GM18867 (cell line): ENCODE measurements around the gene MATR3.
"Not testable (repeated sequence)": the region's sequence is repeated elsewhere in the genome, so short reads cannot be mapped to it uniquely, and the experiment has no call there.

Experiments
- ATAC-seq: cut with Tn5 transposase; IDR thresholded peaks from one replicate; pipeline ENCODE4 v1.9.1; 2021; ENCODE audit warnings: mild to moderate bottlenecking, moderate library complexity; ENCODE audit not compliant: unreplicated experiment

MATR3 gene

DNA sequence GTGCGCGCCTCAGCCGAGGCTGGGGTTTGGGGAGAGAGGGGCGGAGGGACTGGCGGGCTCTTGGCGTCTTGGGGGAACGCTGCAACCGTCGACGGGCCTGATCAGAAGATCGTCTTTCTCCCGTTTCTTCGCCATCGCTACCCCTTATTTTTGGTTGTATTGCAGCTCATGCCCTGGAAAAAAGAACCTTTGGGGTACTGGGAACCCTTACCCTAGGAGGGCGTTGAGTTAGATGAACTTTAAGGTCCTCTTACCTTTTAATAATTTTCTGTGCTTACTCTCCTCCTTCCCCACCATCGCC lies 48.8 kb downstream of the MATR3 start:
- ATAC-seq, result peak; percentile 52

DNA sequence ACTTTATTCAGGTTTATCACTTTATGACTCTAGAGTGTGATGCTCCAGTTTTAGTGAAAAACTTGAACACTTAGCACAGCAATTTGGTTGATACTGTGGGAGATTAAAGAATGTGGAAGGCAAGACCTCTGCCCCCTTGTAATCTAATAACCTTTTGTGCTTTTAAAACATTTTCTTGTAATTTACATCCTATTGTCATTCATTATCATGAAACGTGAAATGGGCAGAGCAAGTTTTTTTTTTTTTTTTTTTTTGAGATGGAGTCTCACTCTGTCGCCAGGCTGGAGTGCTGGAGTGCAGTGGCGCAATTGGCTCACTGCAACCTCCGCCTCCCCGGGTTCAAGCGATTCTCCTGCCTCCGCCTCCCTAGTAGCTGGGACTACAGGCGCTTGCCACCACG lies 49.9 kb downstream of the MATR3 start:
- ATAC-seq, result no peak

GRCh38 chr5:139344177-139344576 lies 50.6 kb downstream of the MATR3 start:
- ATAC-seq, result no peak

GRCh38 chr5:139345442-139345841 lies 51.9 kb downstream of the MATR3 start:
- ATAC-seq, result not testable (repeated sequence)

- ATAC-seq, result not testable (repeated sequence)
Measured at GRCh38 chr5:139347863-139348262, 54.3 kb downstream of the MATR3 start.

GRCh38 chr5:139354186-139354585 lies 60.6 kb downstream of the MATR3 start:
- no peak for ATAC-seq

GRCh38 chr5:139355900-139356299 lies 62.4 kb downstream of the MATR3 start:
- not testable (repeated sequence) for ATAC-seq

GRCh38 chr5:139358064-139358463 lies 64.5 kb downstream of the MATR3 start:
- ATAC-seq, result no peak

DNA sequence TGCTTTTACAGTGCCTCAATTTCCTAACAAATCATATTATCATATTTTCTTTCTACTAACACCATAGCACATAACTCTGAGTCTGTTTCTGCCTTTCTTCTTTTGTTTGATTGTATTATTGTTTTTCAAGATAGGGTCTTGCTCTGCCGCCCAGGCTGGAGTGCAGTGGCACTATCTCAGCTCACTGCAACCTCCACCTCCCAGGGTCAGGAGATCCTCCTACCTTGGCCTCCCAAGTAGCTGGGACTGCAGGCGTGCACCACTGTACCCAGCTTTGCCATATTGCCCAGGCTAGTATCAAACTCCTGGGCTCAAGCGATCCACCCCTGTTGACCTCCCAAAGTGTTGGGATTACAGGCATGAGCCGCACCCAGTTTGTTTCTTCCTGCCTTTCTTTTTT lies 66.8 kb downstream of the MATR3 start:
- ATAC-seq, result no peak

GRCh38 chr5:139361835-139362429 lies 68.4 kb downstream of the MATR3 start:
- ATAC-seq, result no peak

GRCh38 chr5:139363937-139364336 lies 70.4 kb downstream of the MATR3 start:
- no peak for ATAC-seq

- no peak for ATAC-seq
Measured at GRCh38 chr5:139364466-139364865, 70.9 kb downstream of the MATR3 start.

DNA sequence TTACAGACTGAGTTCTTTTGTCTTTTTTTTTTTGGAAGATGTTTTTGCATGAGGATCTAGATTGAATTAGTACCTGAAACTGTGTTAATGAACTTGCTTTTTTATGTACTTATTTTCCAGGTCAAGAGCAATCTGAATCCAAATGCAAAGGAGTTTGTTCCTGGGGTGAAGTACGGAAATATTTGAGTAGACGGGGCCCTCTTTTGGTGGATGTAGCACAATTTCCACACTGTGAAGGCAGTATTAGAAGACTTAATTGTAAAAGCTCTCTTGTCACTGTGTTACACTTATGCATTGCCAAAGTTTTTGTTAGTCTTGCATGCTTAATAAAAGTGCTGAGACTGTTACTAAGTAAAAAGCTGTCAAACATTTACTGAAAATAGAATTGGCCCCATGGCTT lies 75.1 kb downstream of the MATR3 start:
- no peak for ATAC-seq

DNA sequence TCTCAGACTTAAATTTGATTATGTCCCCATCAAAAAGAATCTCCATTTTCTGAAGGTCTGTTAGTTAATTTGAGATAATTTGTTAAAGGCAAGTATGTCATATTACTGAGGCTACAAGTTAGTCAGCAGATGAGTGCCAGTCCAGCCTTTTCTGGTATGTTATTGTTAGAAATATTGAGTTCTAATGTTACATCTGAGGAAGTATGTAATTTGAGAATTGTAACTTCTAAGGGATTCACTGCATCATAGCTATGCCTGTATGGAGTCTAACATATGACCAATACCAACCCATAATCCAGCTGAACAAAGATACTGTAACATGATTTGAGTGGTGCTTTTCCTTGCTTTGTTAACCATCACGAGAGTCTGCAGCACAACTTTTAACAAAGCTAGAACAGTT lies 75.6 kb downstream of the MATR3 start:
- ATAC-seq, result no peak

- no peak for ATAC-seq
Measured at GRCh38 chr5:139371482-139372435, 78.2 kb downstream of the MATR3 start.

DNA sequence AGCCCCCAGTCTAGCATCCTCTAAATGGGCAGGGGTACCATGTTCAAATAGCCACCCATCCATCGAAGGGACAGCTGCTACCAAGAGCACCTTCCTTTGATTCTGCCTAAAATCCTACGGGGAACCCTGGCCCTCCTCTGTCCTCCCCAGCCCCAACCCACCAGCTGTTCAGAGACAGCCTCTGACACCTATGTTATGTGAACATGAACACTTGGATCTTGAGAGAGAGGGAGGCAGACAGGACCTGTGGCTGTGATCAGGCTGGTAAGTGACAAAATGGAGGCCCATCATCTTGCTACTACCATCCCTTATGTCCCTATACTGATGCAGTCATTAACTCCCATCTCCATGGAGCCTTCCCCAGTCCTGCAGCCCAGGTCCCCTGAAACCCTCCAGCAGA lies 81.4 kb downstream of the MATR3 start:
- ATAC-seq, result no peak

GRCh38 chr5:139376364-139376763 lies 82.8 kb downstream of the MATR3 start:
- no peak for ATAC-seq

- no peak for ATAC-seq
Measured at GRCh38 chr5:139377226-139377625, 83.7 kb downstream of the MATR3 start.

DNA sequence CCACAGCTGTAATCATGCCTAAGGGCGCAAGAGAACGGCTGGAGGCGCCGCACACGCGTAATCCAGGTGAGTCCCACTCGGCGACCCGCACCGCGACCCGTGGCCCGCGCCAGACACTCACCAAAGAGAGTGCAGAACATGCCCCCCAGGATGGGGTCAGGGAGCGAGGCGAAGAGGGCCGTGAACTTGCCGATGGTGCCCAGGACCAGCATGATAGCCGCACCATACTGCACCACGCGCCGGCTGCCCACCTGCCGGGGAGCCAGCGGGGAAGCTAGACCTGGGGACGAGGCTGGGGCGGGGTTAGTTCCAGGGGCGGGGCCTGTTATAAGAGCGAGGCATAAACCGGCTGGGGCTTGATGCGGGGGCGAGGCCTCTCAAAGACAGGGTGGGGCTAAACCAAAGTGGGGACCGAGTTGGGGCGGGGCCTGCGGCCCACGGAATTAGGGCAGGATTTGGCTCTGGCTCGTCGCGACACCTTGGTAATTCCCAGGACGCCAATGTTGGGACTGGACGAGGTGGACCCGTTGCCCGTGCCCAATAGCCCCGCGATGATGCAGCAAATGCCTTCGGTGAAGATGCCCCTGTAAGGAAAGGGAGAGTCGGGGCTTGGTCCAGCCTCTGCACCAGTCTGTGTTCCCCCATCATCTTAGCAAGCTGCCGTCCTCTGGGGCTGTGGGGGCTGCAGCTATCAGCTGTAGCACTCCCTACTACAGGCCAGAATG lies 84.7 kb downstream of the MATR3 start:
- ATAC-seq, result no peak

- ATAC-seq, result no peak
Measured at GRCh38 chr5:139378941-139379361, 85.4 kb downstream of the MATR3 start.

- no peak for ATAC-seq
Measured at GRCh38 chr5:139379626-139380449, 86.3 kb downstream of the MATR3 start.
